Fibroblast of mammary gland (primary cell): ENCODE data around the gene CCL8.

Source experiments
- DNase-seq: peaks from one replicate; pipeline ENCODE4 v3.0.0-alpha.2; 2010; ENCODE audit warnings: low read depth
- H3K4me3 ChIP-seq: 2 replicates; pipeline ENCODE4 v1.5.1; 2011; ENCODE audit warnings: low read depth, mild to moderate bottlenecking, low read length, moderate library complexity; ENCODE audit not compliant: control insufficient read depth
- TF ChIP-seq, protein P1 (sequence below): conservative IDR thresholded peaks from 2 replicates; pipeline ENCODE4 v1.5.1; 2011; ENCODE audit warnings: low read depth, low read length, inconsistent platforms; ENCODE audit not compliant: control insufficient read depth, insufficient read depth

The CCL8 gene

GRCh38 chr17:34363183-34363661 lies 44.0 kb downstream of the CCL8 start, which contains the start of gene CCL1:
Gene CCL1 (minus strand): TSS chr17:34363233. CDS start chr17:34363161, 72 bp downstream.
- no peak within 1 kb of the TSS for H3K4me3 ChIP-seq
- TF ChIP-seq, protein P1, sequence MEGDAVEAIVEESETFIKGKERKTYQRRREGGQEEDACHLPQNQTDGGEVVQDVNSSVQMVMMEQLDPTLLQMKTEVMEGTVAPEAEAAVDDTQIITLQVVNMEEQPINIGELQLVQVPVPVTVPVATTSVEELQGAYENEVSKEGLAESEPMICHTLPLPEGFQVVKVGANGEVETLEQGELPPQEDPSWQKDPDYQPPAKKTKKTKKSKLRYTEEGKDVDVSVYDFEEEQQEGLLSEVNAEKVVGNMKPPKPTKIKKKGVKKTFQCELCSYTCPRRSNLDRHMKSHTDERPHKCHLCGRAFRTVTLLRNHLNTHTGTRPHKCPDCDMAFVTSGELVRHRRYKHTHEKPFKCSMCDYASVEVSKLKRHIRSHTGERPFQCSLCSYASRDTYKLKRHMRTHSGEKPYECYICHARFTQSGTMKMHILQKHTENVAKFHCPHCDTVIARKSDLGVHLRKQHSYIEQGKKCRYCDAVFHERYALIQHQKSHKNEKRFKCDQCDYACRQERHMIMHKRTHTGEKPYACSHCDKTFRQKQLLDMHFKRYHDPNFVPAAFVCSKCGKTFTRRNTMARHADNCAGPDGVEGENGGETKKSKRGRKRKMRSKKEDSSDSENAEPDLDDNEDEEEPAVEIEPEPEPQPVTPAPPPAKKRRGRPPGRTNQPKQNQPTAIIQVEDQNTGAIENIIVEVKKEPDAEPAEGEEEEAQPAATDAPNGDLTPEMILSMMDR = no peak
- no peak for DNase-seq

DNA sequence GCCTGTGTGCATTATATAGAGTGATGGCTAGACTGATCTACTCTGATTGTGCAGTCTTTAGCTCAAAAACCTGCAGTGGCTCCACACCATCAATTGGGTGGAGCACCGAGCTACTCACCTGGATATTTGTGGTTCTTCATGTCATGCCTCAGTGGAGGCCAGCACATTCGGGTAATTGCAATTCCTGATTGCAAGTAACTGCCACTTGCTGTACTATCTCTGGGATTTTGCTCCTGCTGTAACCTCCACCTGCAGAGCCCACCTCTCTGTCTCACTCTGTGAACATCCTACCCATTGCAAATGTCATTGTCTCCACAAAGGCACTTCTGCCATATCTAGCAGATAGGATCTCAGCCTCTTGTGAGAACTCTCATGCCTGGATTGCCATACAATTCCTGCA lies 45.5 kb downstream of the CCL8 start:
- no peak for DNase-seq
- TF ChIP-seq, protein P1 = no peak
- H3K4me3 ChIP-seq = no peak overlapping the region

DNA sequence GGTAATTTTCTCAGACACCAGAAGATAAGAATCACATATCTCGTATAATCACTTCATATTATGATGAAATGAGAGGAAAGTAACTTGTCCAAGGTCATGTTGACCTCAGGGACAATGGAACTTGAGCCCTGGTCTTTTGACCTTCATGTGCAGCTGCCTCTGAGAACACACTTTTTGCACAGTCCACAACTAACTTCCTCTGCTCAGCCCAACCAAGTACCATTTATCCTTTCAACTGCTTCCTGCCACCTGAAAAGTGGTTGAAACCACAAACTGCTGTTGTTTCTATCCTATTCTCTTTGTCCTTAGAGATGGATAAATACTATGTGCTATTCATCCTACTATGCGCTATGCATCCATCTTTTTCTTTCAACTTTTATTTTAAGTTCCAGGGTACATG lies 46.1 kb downstream of the CCL8 start:
- no peak for DNase-seq
- TF ChIP-seq, protein P1 = no peak

GRCh38 chr17:34366010-34366409 lies 46.8 kb downstream of the CCL8 start:
- TF ChIP-seq, protein P1 = no peak
- H3K4me3 ChIP-seq = no peak overlapping the region
- DNase-seq = no peak

More for the DNA sequence above, 46.1 kb downstream of the CCL8 start:
- no peak overlapping the region for H3K4me3 ChIP-seq

DNA sequence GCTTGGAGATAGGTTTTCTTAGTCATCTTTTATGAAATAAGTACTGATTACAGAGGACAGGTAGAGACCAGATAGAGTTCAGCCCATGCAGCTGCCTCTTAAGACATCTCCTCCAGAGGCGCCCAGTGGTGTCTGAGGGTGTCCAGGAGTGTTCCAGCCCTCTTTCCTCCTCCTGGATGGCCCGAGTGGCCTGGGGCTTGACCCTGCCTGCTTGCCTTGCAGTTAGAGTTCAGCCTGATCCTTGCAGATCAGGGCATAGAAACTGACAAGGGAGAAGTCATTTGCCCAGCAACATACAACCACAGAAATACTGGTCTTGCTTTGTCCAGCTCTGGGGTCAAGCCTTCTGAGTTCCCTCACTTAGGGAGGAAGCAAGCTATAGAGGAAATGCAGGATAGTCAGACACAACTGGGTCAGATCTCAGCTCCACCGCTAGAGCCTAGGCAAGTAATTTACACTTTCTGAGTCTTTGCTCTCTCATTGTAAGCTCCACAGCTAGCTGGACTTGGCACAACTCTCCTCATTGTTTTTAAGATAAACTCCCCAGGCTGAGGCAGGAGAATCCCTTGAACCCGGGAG lies 47.4 kb downstream of the CCL8 start:
- TF ChIP-seq, protein P1 = no peak
- DNase-seq = no peak
- H3K4me3 ChIP-seq = no peak overlapping the region

DNA sequence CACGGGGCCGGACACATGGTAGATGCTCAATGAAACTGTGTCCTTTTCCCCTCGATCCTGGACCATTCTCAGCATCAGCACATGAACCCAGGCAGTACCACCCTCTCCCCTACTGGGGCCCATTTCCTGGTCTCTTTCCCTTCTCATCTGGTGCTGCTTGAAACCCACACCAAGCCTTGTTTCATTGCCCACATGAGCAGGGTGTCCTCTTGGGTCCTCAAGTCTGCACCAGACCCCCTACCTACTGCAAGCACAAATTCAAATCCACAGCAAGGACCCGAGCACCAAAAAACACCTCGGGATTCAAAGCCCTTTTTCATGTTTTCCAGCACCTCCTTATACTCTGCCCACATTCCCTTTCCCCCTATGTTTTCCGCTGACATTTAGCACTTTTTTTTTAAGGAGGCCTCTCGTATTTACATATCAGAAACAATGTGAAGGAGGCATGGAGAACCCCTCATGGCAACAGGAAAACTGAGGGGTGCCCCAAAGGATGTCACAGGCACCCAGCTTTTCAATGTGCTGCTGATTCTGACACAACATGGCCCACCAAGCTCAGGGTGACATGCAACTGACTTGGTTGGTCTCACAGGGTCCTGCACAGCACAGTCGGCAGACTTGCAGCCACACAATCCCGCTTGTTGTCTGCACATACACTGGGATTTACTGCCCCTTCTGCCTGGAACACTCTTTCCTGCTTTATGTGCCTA lies 48.4 kb downstream of the CCL8 start:
- TF ChIP-seq, protein P1 = no peak
- H3K4me3 ChIP-seq = no peak overlapping the region
- no peak for DNase-seq
